ENCODE measurements around the gene KMT2D.

KMT2D gene

GRCh38 chr12:49060237-49061156 is at the start of gene KMT2D:
KMT2D (minus strand) TSS chr12:49060794; CDS start chr12:49055324, 5,470 bp downstream.
- ChIA-PET CTCF (interaction anchor here (0.8 to 3.3 kb wide), 3 partner anchors 17 to 39 kb away, joined by 3 to 15 read pairs (median 3); no protein-coding TSS in a partner anchor), POLR2A (no interaction called here)
- TF ChIP-seq, protein P1, sequence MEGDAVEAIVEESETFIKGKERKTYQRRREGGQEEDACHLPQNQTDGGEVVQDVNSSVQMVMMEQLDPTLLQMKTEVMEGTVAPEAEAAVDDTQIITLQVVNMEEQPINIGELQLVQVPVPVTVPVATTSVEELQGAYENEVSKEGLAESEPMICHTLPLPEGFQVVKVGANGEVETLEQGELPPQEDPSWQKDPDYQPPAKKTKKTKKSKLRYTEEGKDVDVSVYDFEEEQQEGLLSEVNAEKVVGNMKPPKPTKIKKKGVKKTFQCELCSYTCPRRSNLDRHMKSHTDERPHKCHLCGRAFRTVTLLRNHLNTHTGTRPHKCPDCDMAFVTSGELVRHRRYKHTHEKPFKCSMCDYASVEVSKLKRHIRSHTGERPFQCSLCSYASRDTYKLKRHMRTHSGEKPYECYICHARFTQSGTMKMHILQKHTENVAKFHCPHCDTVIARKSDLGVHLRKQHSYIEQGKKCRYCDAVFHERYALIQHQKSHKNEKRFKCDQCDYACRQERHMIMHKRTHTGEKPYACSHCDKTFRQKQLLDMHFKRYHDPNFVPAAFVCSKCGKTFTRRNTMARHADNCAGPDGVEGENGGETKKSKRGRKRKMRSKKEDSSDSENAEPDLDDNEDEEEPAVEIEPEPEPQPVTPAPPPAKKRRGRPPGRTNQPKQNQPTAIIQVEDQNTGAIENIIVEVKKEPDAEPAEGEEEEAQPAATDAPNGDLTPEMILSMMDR (IDR thresholded peaks at IDR 0.05; ENCODE audit: control extremely low read depth, extremely low read depth, low read depth, missing control alignments), result no peak
- peak; percentile 92 for DNase-seq (ENCODE audit: extremely low spot score)

- ChIA-PET CTCF (interaction anchor here (0.8 to 19.5 kb wide), 11 partner anchors 10 to 126 kb away, joined by 3 to 369 read pairs (median 5); partner anchors contain the start of genes DHH and TUBA1B), POLR2A (interaction anchor here (0.5 to 4.0 kb wide), 9 partner anchors 9 to 85 kb away, joined by 3 to 33 read pairs (median 4); partner anchors contain the start of genes RHEBL1 and TUBA1B)
These were observed 49.3 kb upstream of the KMT2D start for GRCh38 chr12:49109641-49110463.

GRCh38 chr12:49108958-49109404 is 48.4 kb upstream of the KMT2D start:
- TF ChIP-seq, protein P1 (IDR thresholded peaks at IDR 0.05; ENCODE audit: control extremely low read depth, extremely low read depth, low read depth, missing control alignments), result no peak
- CTCF ChIA-PET, result interaction anchor here (1.1 to 19.5 kb wide), 7 partner anchors 8 to 65 kb away, joined by 3 to 369 read pairs (median 85); partner anchors contain the start of genes DHH and TUBA1B
- no peak for DNase-seq (ENCODE audit: extremely low spot score)
- POLR2A ChIA-PET, result interaction anchor here (0.5 to 4.0 kb wide), 4 partner anchors 22 to 632 kb away, joined by 3 to 33 read pairs (median 10); partner anchors contain the start of genes TMBIM6 and TUBA1B

More at GRCh38 chr12:49109641-49110463, 49.3 kb upstream of the KMT2D start:
- TF ChIP-seq, protein P1 (IDR thresholded peaks at IDR 0.05; ENCODE audit: control extremely low read depth, extremely low read depth, low read depth, missing control alignments), result no peak
- DNase-seq (ENCODE audit: extremely low spot score), result no peak

GRCh38 chr12:49105504-49106084 is 45.0 kb upstream of the KMT2D start:
- no peak for DNase-seq (ENCODE audit: extremely low spot score)
- ChIA-PET POLR2A (interaction anchor here (0.9 to 2.0 kb wide), 2 partner anchors 26 to 36 kb away, joined by 3 to 9 read pairs; partner anchors contain the start of genes RHEBL1 and TUBA1B), CTCF (interaction anchor here (0.9 to 19.5 kb wide), 10 partner anchors 10 to 130 kb away, joined by 3 to 369 read pairs (median 7); partner anchors contain the start of genes DHH, RHEBL1 and TUBA1B)
- TF ChIP-seq, protein P1 (IDR thresholded peaks at IDR 0.05; ENCODE audit: control extremely low read depth, extremely low read depth, low read depth, missing control alignments), result no peak

GRCh38 chr12:49104822-49105221 is 44.2 kb upstream of the KMT2D start:
- TF ChIP-seq, protein P1 (IDR thresholded peaks at IDR 0.05; ENCODE audit: control extremely low read depth, extremely low read depth, low read depth, missing control alignments), result no peak
- POLR2A ChIA-PET, result interaction anchor here (2.0 kb wide), 1 partner anchor 26 kb away, joined by 9 read pairs; the partner anchor contains the start of gene TUBA1B
- no peak for DNase-seq (ENCODE audit: extremely low spot score)
- CTCF ChIA-PET, result interaction anchor here (0.9 to 19.5 kb wide), 10 partner anchors 9 to 131 kb away, joined by 3 to 369 read pairs (median 7); partner anchors contain the start of genes DHH, RHEBL1 and TUBA1B

All from GM10248 (cell line).